Measurements from ENCODE around the gene ARPP21.

ARPP21 gene

GRCh38 chr3:35817216-35817615, 177.9 kb downstream of the ARPP21 start:
- no peak for TF ChIP-seq CTCF (IDR thresholded peaks at IDR 0.05; ENCODE audit: low read depth, low read length, missing control alignments)
- no peak for DNase-seq (ENCODE audit: low read depth)
- H3K4me3 ChIP-seq (ENCODE audit: low read depth, low read length) = no peak overlapping the region

- no peak overlapping the region for H3K4me3 ChIP-seq (ENCODE audit: low read depth, low read length)
- DNase-seq (ENCODE audit: low read depth) = no peak
- no peak for TF ChIP-seq CTCF (IDR thresholded peaks at IDR 0.05; ENCODE audit: low read depth, low read length, missing control alignments)
Measured at GRCh38 chr3:35832140-35832571, 192.8 kb downstream of the ARPP21 start.
